Esophagus squamous epithelium (tissue), 5 donors: ENCODE results near the gene NCKAP5. TPM values are rescaled to one million over a fixed set of nuclear protein-coding genes. Genes with fewer than 3 reads are reported as not detected.

Source experiments
- DNase-seq: peaks from one replicate; lab custom pipeline; 2025; lab: John Stamatoyannopoulos, UW
- H3K27ac ChIP-seq, 4 donors: fragments of 200-600 bp; sonication (generic); one replicate each; pipeline ENCODE4 v1.5.1; 2016 to 2019; ENCODE audit warnings: mild to moderate bottlenecking in 1 of 4
- H3K27me3 ChIP-seq, 4 donors: fragments of 200-600 bp; sonication (generic); 1 replicate in 3 of 4; 2 replicates in 1 of 4; pipeline versions ENCODE4 v1.5.1 to v1.6.0; 2017 to 2021; ENCODE audit warnings: antibody characterized with exemption in 1 of 4
- H3K36me3 ChIP-seq, 3 donors: fragments of 200-600 bp; sonication (generic); one replicate each; pipeline ENCODE4 v1.5.1; 2016 to 2019
- H3K4me1 ChIP-seq, 3 donors: fragments of 200-600 bp; sonication (generic); one replicate each; pipeline ENCODE4 v1.5.1; 2017 to 2019
- H3K4me3 ChIP-seq, 4 donors: fragments of 200-600 bp; sonication (generic); 1 replicate in 3 of 4; 2 replicates in 1 of 4; pipeline ENCODE4 v1.5.1; 2016 to 2019; ENCODE audit warnings: mild to moderate bottlenecking in 2 of 4, moderate library complexity in 1 of 4
- H3K9me3 ChIP-seq, 3 donors: fragments of 200-600 bp; sonication (generic); one replicate each; pipeline ENCODE4 v1.5.1; 2016 to 2019
- POLR2A ChIP-seq, 4 donors: fragments of 450-650 bp; IDR thresholded peaks; one replicate each; pipeline ENCODE4 v1.6.1; 2017; ENCODE audit warnings: antibody characterized with exemption in 4 of 4, mild to moderate bottlenecking in 4 of 4, moderate library complexity in 3 of 4
- WGBS, 2 donors: methylation state at CpG; one replicate each; pipeline ENCODE4 v1.1.5; 2018; 5-methylcytosine and 5-hydroxymethylcytosine counted together
- intact Hi-C: fragments of 100-400 bp; cut with DNase I; formaldehyde crosslinking; loops from one replicate; pipeline ENCODE4 v1.15.0; 2022
- total RNA-seq, 4 donors: library from RNA; depleted of rRNA; stranded (reverse); fragments of >200 nt; gene quantifications; one replicate each; pipeline ENCODE4 v1.1.0, GENCODE V29; 2016
- TF ChIP-seq, protein P1 (sequence below), 6 experiments: fragments of 450-650 bp in 4 of 6; fragments of 200-600 bp in 2 of 6; sonication (generic) in 2 of 6; IDR thresholded peaks; one replicate each; pipeline ENCODE4 v1.5.1; 2016 to 2019; ENCODE audit warnings: antibody characterized with exemption in 6 of 6, mild to moderate bottlenecking in 4 of 6, moderate library complexity in 4 of 6
- donor health status: DM: yes; HTN: yes; CAD: no.

The NCKAP5 gene
- total RNA-seq, 4 donors from 2014 or later, result 4.5 to 6.9 (median 5.3) TPM

DNA sequence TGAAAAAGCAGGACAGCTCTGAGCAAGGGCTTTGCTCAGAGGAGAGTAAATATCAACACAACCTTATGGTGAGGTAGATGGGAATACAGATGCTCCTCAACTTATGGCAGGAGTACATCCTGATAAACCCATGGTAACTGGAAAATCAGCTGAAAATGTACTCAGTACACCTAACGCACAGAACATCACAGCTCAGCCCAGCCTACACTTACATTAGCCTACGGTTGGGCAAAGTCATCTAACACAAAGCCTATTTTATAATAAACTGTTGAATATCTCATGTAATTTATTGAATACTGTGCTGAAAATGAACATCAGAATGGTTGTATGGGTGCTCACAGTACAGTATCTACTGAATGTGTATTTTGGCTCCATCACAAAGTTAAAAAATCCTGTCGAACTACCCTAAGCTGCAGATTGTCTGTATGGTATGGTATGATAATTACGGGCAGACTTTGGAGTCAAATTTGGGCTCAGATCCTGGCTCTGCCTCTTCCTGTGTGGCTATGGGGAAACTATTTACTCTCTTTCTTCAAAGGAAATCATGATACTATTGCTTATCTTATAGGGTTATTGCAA is 778.0 kb downstream of the NCKAP5 start:
- H3K27me3 ChIP-seq, result no peaks in the 10 kb centered on the region
- no peaks in the 10 kb centered on the region for H3K9me3 ChIP-seq
- WGBS, 2 donors, result 66 to 79% methylated on average over 4 of the region's 4 CpGs
- H3K27ac ChIP-seq, result no peak overlapping the region
- H3K4me3 ChIP-seq, result no peak overlapping the region
- H3K4me1 ChIP-seq, result no peaks in the 10 kb centered on the region
- TF ChIP-seq, protein P1, sequence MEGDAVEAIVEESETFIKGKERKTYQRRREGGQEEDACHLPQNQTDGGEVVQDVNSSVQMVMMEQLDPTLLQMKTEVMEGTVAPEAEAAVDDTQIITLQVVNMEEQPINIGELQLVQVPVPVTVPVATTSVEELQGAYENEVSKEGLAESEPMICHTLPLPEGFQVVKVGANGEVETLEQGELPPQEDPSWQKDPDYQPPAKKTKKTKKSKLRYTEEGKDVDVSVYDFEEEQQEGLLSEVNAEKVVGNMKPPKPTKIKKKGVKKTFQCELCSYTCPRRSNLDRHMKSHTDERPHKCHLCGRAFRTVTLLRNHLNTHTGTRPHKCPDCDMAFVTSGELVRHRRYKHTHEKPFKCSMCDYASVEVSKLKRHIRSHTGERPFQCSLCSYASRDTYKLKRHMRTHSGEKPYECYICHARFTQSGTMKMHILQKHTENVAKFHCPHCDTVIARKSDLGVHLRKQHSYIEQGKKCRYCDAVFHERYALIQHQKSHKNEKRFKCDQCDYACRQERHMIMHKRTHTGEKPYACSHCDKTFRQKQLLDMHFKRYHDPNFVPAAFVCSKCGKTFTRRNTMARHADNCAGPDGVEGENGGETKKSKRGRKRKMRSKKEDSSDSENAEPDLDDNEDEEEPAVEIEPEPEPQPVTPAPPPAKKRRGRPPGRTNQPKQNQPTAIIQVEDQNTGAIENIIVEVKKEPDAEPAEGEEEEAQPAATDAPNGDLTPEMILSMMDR (IDR thresholded peaks at IDR 0.05), result no peak
- no peak for TF ChIP-seq POLR2A (IDR thresholded peaks at IDR 0.05)
- no peak for DNase-seq
- intact Hi-C loops, result no loop called here
- peaks cover 0 to 1% (median 0%) of the 10 kb centered on the region in 3 donors for H3K36me3 ChIP-seq

DNA sequence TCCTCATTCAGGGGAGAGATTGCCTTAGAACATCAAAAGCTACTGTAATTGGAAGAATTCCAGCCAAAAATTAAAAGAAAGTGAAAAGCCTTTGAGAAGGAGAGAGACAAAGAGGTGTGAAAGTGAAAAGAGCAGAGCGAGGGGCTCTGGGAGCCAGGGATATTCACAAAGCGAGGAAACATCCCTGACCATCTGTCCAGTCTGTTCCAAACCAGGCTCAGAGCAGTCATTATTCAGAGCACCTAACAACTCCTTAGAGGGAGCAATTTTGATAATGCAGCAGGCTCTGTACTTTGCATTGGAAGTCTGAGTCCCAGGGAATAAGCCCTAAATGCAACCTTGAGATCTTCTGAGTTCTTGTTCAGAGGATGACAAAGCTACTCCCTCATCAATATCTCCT is 779.2 kb downstream of the NCKAP5 start:
- Histone ChIP-seq H3K36me3 (peaks cover 0 to 11% (median 0%) of the 10 kb centered on the region in 3 donors), H3K27ac (no peak overlapping the region), H3K4me1 (no peaks in the 10 kb centered on the region), H3K9me3 (no peaks in the 10 kb centered on the region), H3K4me3 (no peak overlapping the region), H3K27me3 (no peaks in the 10 kb centered on the region)
- DNase-seq, result no peak
- TF ChIP-seq, protein P1 (IDR thresholded peaks at IDR 0.05), result no peak
- TF ChIP-seq POLR2A (IDR thresholded peaks at IDR 0.05), result no peak
- intact Hi-C loops, result no loop called here
- WGBS, 2 donors, result 82 to 97% methylated on average over 2 of the region's 2 CpGs

DNA sequence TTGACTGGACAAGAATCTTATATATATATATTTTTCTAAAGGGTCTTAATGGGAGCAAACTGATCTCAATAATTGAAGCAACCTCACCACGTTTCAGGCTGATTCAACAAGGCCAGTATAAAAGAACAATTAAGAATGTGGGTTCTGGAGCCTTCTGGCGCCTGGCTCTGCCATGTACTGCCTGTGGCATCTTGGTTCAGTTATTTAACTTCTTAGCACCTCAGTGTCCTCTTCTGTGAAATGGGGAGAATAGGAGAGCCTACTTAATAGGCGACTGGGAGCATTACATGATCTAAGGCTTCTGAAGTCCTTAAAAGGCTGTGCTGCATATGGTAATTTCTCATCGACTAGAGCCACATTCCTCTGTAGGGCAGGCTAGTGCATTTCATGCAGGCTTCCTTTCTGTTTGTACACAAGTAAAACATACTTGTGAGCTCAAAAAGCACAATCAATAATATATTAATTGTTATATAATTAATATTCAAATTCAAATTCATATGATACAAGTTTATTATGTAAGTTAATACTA is 779.9 kb downstream of the NCKAP5 start:
- H3K4me1 ChIP-seq, result no peaks in the 10 kb centered on the region
- H3K9me3 ChIP-seq, result no peaks in the 10 kb centered on the region
- H3K36me3 ChIP-seq, result peaks cover 0 to 17% (median 0%) of the 10 kb centered on the region in 3 donors
- no peak overlapping the region for H3K27ac ChIP-seq
- 63 to 74% methylated on average over 3 to 4 of the region's 4 CpGs for WGBS, 2 donors
- intact Hi-C loops, result no loop called here
- TF ChIP-seq, protein P1 (IDR thresholded peaks at IDR 0.05), result no peak
- no peak for TF ChIP-seq POLR2A (IDR thresholded peaks at IDR 0.05)
- no peaks in the 10 kb centered on the region for H3K27me3 ChIP-seq
- no peak overlapping the region for H3K4me3 ChIP-seq
- no peak for DNase-seq

DNA sequence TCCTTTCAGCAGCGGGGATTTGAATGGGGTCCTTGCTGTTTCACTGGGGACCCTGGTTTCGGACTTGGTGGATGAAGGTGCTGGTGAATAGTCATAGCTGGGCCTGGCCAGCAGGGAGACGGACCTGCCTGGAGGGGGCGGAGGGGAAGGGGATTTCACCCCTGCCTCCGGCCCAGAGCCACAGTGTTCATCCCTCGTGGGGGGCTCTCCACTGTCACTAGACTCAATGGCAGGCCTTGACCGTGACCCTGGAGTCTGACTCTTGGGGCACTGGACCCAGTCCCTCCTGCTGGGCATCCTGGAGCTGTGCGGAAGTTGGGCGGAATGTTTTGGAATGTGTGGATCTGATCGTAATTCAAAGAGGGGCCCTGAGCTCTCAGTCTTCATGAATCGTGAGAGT is 784.4 kb downstream of the NCKAP5 start:
- WGBS, 2 donors, result 78 to 96% methylated on average over 4 to 8 of the region's 11 CpGs
- no peaks in the 10 kb centered on the region for H3K4me1 ChIP-seq
- no peaks in the 10 kb centered on the region for H3K27me3 ChIP-seq
- H3K36me3 ChIP-seq, result peaks cover 0 to 26% (median 0%) of the 10 kb centered on the region in 3 donors
- no peak overlapping the region for H3K27ac ChIP-seq
- intact Hi-C loops, result no loop called here
- no peaks in the 10 kb centered on the region for H3K9me3 ChIP-seq
- DNase-seq, result no peak
- TF ChIP-seq, protein P1 (IDR thresholded peaks at IDR 0.05), result no peak
- no peak for TF ChIP-seq POLR2A (IDR thresholded peaks at IDR 0.05)
- no peak overlapping the region for H3K4me3 ChIP-seq

DNA sequence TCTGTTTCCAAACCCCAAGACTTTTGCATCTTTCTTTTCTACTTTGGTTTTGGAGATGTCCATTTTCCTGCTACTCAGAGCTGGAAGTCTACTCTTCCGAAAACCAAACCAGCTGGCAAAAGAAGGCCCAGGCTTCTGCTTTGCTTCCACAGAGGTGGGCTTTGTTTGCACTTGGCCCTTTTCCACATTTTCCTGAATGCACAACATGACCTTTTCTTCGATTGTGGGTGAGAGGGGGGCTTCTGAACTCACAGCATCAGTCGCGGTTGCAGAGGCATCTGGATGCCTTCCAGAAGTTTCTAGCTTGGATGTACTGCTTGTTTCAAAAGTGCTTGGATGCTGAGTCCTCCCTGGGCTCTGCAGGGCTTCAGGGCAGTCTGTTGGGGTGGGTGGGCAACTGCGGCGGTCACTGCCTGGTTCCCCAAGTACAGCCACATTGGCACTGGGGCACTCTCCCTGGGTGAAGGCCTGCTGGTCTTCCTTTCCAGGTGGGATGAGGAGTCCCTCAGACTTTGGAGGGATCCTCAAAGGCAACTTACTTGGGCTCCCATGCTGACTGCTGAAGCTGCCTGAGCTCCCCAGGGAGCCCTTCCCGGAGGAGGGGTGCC is 786.0 kb downstream of the NCKAP5 start:
- H3K4me3 ChIP-seq, result no peak overlapping the region
- intact Hi-C loops, result no loop called here
- H3K4me1 ChIP-seq, result no peaks in the 10 kb centered on the region
- no peak overlapping the region for H3K27ac ChIP-seq
- 51 to 79% methylated on average over 3 to 5 of the region's 7 CpGs for WGBS, 2 donors
- DNase-seq, result no peak
- TF ChIP-seq, protein P1 (IDR thresholded peaks at IDR 0.05), result no peak
- no peak for TF ChIP-seq POLR2A (IDR thresholded peaks at IDR 0.05)
- peaks cover 0 to 26% (median 0%) of the 10 kb centered on the region in 3 donors for H3K36me3 ChIP-seq
- no peaks in the 10 kb centered on the region for H3K9me3 ChIP-seq
- H3K27me3 ChIP-seq, result no peaks in the 10 kb centered on the region
